ENCODE measurements around the gene KCNK5.

KCNK5 gene

DNA sequence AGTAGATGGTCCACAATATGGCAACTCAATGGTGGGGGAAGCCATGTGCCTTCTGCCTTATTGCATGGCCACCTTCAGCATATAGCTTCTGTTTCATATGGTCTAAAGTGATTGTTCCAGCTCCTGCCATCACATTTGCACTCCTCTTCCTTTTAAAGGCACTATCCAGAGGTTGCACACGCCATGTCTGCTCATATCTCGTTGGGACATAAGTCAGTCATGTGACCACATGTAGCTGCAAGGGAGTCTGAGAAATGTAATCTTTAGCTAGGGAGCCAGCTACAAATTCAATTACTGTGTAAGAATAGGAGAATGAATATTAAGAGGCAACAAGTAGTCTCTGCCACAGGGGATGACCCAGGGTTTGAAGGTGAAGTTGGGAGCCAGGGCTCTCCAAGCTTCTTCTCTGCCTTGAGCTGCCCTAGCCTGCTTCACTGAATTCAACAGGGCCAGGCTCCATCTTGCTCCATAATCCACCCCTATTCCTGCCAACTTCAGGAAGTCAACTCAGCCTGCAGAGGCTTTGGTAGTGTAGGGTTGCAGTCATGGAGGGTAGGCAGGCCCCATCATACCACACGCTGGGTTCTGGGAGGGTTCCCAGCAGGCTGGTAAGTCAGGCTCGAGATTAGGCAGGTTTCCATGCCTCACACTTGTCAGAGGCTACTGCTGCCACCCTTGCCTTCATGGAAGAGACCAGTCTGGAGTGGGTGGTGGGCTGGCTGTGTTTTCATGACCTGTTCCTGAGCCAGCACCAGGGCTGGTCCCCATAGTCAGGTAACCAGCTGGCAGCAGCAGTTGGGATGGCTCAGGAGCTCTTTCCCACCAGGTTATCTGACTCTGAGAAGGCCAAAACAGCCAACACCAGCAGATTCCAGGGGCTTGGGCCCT lies 57.5 kb downstream of the KCNK5 start:
- DNase-seq (ENCODE audit: low spot score): no peak

- no peak for DNase-seq (ENCODE audit: low spot score)
These were observed 58.4 kb downstream of the KCNK5 start for GRCh38 chr6:39170860-39171259.

GRCh38 chr6:39170389-39170788 lies 58.9 kb downstream of the KCNK5 start:
- no peak for DNase-seq (ENCODE audit: low spot score)

DNA sequence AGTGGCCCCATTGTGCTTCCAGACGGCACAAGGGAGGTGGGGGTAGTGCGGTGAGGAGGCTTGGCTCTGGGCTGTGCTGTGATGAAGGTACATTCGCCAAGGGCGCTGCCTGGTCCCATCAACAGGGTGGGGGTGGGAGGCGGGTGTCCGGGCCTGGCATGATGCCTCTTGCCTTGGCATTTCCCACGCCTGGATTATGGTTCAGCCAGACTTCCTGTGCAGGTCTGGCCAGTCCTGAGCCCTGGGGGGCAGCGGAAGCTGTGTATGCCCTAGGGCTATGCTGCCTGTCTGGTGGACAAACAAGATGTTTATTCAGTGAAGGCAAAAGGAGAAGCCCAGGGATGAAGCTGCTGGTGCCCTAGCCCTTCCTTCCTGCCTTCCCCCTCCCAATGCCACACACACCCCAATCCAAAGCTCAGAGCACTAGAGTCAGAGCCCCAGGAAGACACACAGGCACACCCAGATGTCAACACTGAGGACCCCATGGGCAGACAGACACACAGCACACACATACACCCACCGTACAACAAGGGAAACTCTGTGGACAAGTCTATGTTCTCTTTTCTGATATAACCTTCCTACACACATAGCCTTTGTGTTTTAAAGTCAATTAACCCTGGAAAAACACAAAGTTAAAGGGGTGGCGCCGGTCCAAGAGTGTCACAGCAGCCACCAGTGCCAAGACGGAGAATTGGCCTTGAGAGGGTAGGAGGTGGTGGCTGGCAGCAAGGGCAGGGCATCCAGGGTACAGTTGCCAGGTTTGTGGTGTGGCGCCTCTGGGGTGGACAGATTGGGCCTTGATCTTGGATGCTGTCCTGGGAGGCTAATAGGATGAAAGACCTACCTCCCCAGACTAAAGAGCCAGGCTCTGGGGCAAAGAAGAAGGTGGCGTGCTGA lies 59.6 kb downstream of the KCNK5 start:
- DNase-seq (ENCODE audit: low spot score): no peak

- DNase-seq (ENCODE audit: low spot score): no peak
These were observed 61.2 kb downstream of the KCNK5 start for GRCh38 chr6:39167866-39168625.

DNA sequence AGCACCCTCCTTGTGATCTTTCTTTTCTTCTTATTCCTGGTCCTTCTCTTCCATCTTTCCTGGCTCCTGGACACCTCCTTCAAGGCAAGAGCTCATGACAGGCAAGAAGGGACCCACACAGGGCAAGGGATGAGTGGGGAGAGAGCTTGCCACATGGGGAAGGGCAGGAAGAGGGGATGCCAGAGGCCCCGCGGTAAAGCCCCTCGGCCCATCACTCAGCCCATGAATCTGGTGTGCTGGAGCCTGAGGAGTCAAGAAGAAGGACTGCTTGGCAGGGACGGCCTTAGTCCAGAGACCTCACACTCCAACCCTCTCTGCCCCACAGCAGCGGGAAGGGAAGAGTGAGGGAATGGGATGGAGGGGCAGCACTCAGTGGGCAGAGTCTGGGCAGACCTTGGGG lies 62.0 kb downstream of the KCNK5 start:
- no peak for DNase-seq (ENCODE audit: low spot score)

DNA sequence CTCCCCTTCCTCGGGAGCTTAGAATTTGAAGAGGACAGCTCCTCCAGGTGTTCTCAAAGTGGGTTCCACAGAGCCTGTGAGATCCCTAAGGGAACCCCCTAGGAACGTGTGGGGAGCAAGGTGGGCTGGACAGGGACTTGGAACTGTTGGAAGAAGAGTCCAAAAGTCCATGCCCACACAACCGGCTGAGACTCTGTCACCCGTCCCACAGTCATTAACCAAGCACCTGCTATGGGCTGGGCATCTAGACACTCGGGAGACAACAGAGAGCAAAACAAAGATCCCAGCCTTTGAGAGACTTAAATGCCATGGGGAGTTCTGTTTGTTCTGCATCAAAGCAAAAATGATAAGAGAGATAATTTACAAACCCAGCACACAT lies 62.4 kb downstream of the KCNK5 start:
- no peak for DNase-seq (ENCODE audit: low spot score)

DNA sequence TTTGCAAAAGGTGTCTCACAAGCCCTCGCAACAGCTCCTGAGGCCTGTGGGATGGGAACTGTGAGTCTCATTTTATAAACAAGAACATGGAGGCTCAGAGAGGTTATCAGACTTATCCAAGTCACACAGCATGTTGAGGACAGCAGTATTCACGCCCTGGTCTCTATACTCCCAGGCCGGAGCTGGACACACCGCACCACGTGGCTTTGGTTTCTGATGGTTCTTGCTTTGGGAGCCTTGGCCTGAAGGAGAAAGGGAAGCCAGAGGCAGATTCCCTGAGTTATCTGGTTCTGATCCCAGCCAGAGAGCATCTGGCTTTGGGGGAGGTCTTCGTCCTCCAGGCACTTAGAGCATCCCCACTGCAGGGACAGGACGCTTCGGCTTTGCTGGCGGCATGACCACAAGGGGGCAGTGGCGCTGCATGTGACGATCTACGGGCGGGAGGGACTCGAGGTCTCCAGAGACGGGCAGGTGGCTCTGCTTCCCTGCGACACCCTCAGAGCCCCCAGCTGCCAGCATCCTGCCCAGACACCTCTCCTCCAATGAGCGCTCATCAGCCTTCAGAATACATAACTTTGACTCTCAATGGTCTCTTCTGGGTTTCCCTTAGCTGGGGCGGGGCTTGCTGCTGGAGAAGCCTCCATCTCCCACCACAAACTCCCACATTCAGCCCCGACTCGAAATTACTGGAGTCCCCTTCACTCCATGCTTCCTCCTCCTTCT lies 62.9 kb downstream of the KCNK5 start:
- DNase-seq (ENCODE audit: low spot score): peak; percentile 28

DNA sequence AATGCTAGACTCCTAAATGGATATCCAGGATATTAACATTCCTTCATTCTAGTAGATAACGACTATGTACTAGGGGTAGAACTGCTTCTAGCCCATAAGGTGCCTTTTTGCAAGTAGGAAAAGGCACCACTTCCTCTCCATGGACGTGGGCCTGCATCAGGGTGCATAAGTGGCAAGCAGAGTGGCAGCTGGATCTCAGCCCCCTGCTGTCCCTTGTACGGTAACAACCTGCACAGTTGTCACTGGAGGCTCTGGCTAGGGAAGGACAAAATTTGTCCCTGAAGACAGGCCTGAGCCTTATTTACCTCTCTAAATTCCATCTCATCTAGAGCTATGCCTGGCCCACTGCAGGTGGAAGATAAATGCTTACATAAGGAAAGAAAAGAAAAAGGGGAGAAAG lies 71.8 kb downstream of the KCNK5 start:
- DNase-seq (ENCODE audit: low spot score): no peak

GRCh38 chr6:39156801-39157200 lies 72.5 kb downstream of the KCNK5 start:
- no peak for DNase-seq (ENCODE audit: low spot score)

GRCh38 chr6:39154705-39155104 lies 74.6 kb downstream of the KCNK5 start:
- no peak for DNase-seq (ENCODE audit: low spot score)

DNA sequence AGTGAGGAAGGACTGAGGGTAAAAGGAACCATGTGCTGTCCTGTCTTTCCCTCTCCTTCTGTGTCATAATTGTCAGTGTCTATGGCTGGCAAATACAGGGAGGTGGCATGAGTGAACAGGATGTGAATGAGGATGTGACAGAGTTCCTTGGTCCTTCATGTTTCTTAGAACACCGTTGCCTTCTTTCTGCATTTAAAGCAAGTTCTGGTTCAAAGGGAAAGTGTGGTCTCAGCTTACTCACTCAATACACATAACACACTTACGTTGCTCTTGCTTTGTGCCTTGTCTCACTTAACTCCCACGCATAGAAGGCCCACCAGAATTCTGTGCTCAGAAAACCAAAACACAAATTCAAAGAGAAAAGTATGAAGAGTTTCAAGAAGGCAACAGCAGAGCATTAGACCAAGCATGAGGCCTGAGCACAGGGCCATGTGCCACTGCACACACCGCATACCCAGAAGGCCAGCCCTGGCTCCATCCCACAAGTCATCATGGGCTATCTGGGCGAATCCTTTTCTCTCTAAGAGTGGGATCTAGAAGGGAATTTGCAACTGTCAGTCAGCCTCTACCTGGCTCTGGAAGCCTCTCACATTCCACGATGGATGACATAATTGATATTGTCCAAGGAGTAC lies 75.4 kb downstream of the KCNK5 start:
- no peak for DNase-seq (ENCODE audit: low spot score)

- no peak for DNase-seq (ENCODE audit: low spot score)
These were observed 77.0 kb downstream of the KCNK5 start for GRCh38 chr6:39152262-39152661.

- no peak for DNase-seq (ENCODE audit: low spot score)
These were observed 78.1 kb downstream of the KCNK5 start for GRCh38 chr6:39151211-39151610.

DNA sequence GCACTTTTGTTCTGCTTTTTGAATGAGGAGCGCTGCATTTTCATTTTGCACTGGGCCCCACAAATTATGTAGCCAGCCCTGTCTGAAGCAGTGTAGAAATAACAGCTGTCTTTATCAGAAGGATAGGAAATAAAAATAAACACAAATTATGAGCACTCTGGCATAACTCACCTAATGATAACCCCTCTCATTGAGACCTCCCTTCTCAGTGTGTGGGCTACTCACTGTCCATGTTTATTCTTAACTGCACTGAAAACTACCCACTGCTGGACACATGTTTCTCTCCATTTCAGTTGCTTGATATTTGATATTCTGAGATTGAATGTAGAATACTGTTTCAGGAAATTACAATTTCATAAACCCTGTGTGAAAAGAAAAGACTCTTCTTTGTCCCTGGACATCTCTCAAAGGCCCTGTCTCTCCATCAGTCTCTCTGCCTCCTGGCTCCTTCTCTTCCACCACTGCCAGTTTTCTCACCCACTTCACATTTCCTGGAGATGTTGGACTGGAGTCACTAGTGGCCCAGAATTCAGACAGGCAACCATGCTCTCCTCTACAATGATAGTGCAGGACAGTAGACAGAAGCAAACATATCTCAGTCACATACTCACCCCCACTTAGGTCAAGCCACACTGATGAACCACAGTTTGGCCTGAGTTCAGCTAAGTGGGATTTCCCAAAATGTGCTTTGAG lies 84.6 kb downstream of the KCNK5 start:
- no peak for DNase-seq (ENCODE audit: low spot score)

DNA sequence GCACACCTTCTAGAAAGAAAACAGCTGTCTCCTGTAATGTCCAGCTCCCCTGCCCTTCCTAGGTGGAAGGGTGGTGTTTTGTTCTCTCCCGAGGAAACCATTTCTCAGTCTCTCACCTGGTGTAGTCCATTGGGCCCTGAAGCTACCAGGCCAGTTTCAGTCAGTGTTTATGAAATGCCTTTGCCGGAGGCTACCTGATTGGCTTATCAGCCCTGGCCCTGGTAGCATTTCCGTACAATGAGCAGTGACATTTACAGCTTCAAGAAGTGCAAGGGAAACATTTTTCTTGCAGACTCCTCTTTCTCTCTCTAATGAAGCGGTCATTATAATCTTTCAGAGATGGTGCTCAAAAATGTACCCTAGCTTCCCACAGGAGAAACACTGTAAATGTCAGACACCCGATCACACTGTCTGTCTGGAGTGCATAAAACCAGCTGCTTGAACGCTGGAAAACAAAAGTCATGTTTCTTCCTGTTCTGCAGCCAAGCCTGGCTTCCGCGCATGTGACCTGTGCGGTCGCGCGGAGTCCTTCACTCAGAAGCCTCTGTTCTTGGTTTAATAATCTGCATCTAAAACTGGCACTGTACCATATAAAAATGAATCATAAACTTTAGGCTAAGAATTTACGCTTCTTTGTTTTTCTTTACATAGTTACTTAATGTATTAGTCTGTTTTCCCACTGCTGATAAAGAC lies 85.9 kb downstream of the KCNK5 start:
- DNase-seq (ENCODE audit: low spot score): no peak

DNA sequence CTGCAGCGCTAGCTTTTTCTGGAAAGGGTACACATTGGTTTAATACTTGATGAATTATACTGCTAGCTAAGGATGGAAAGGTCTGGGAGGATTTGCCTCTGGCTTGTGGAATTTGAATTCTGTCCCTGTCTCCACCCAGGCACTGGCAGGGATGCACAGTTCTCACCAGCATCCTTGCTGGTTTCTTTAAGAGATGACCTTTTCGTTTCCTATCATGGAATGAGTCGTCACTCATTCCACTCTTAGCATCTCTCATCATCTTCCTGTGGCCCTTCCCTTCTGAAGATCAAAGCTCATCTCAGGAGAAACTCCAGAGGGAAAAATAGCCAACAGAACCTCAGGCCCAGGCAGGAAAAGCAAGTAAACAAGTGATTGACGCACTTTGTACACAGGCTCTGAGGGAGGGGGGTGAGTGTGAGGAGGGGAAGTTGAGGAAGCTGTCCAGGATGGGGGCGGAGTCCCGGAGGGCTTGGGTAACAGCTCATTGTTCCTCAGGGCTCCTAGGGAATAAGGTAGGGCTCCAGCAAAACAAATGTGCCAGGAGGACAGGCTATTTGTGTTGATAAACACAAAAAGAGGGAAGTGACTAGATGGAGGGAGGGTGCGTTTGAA lies 88.6 kb downstream of the KCNK5 start:
- DNase-seq (ENCODE audit: low spot score): no peak

Data from cerebellar cortex (tissue), 1 donor.